H9 (cell line): ENCODE measurements around the gene NEGR1. TPM values are rescaled to one million over a fixed set of nuclear protein-coding genes. Genes with fewer than 3 reads are reported as not detected.

Experiments
- DNase-seq: peaks from one replicate; pipeline ENCODE4 v3.0.0-alpha.2; 2017
- H2AFZ ChIP-seq: one replicate; pipeline ENCODE4 v1.6.1; 2013; ENCODE audit warnings: mild to moderate bottlenecking, low read length, control low read depth, moderate library complexity
- H2AK5ac ChIP-seq: 2 replicates; pipeline ENCODE4 v1.6.1; 2013; ENCODE audit warnings: low read length, control low read depth, mixed read lengths; ENCODE audit not compliant: insufficient read length
- H2BK120ac ChIP-seq: one replicate; pipeline ENCODE4 v1.6.1; 2013; ENCODE audit warnings: low read depth, mild to moderate bottlenecking, low read length, control low read depth, inconsistent platforms; ENCODE audit not compliant: poor library complexity, severe bottlenecking
- H2BK12ac ChIP-seq: 2 replicates; pipeline ENCODE4 v1.6.1; 2013; ENCODE audit warnings: low read length, control low read depth, mixed read lengths, low read depth; ENCODE audit not compliant: insufficient read length
- H2BK15ac ChIP-seq: 2 replicates; pipeline ENCODE4 v1.6.1; 2013; ENCODE audit warnings: low read depth, low read length, control low read depth
- H2BK20ac ChIP-seq: one replicate; pipeline ENCODE4 v1.6.1; 2013; ENCODE audit warnings: low read depth, mild to moderate bottlenecking, low read length, control low read depth, inconsistent platforms; ENCODE audit not compliant: poor library complexity, severe bottlenecking
- H2BK5ac ChIP-seq: 2 replicates; pipeline ENCODE4 v1.6.1; 2013; ENCODE audit warnings: low read length, control low read depth, mixed read lengths; ENCODE audit not compliant: insufficient read length
- H3K14ac ChIP-seq: 2 replicates; pipeline ENCODE4 v1.6.1; 2013; ENCODE audit warnings: low read length, control low read depth; ENCODE audit not compliant: insufficient read depth
- H3K18ac ChIP-seq: 2 replicates; pipeline ENCODE4 v1.6.1; 2013; ENCODE audit warnings: low read depth, mild to moderate bottlenecking, mixed read lengths, low read length, control low read depth; ENCODE audit not compliant: insufficient read length
- H3K23ac ChIP-seq: 2 replicates; pipeline ENCODE4 v1.6.1; 2013; ENCODE audit warnings: low read length, control low read depth, mixed read lengths, low read depth; ENCODE audit not compliant: insufficient read length
- H3K23me2 ChIP-seq: 2 replicates; pipeline ENCODE4 v1.6.1; 2013; ENCODE audit warnings: low read depth, mild to moderate bottlenecking, mixed read lengths, low read length, control low read depth; ENCODE audit not compliant: insufficient read length, poor library complexity, severe bottlenecking
- H3K27ac ChIP-seq: 2 replicates; pipeline ENCODE4 v1.5.1; 2013; ENCODE audit warnings: low read length, control low read depth, mixed read lengths, low read depth; ENCODE audit not compliant: insufficient read length
- H3K27me3 ChIP-seq: 2 replicates; pipeline ENCODE4 v1.6.1; 2013; ENCODE audit warnings: low read length, control low read depth, inconsistent platforms; ENCODE audit not compliant: insufficient read depth
- H3K4ac ChIP-seq: 2 replicates; pipeline ENCODE4 v1.6.1; 2013; ENCODE audit warnings: low read depth, mild to moderate bottlenecking, control low read depth, inconsistent platforms, low read length, moderate library complexity
- H3K4me1 ChIP-seq: 2 replicates; pipeline ENCODE4 v1.6.1; 2013; ENCODE audit warnings: low read length, control low read depth, inconsistent platforms; ENCODE audit not compliant: insufficient read depth
- H3K4me2 ChIP-seq: 2 replicates; pipeline ENCODE4 v1.6.1; 2013; ENCODE audit warnings: low read length, control low read depth, mixed read lengths; ENCODE audit not compliant: insufficient read length, insufficient read depth
- H3K56ac ChIP-seq: 2 replicates; pipeline ENCODE4 v1.6.1; 2013; ENCODE audit warnings: low read depth, mild to moderate bottlenecking, mixed read lengths, low read length, control low read depth; ENCODE audit not compliant: insufficient read length
- H3K79me1 ChIP-seq: 2 replicates; pipeline ENCODE4 v1.6.1; 2013; ENCODE audit warnings: low read depth, mild to moderate bottlenecking, moderate library complexity, low read length, control low read depth, inconsistent platforms; ENCODE audit not compliant: insufficient read depth, poor library complexity, severe bottlenecking
- H3K79me2 ChIP-seq: 2 replicates; pipeline ENCODE4 v1.6.1; 2013; ENCODE audit warnings: low read length, control low read depth, inconsistent platforms; ENCODE audit not compliant: insufficient read depth
- H3K9ac ChIP-seq: 2 replicates; pipeline ENCODE4 v1.6.1; 2013; ENCODE audit warnings: low read length, control low read depth, mixed read lengths; ENCODE audit not compliant: insufficient read length; ENCODE audit errors: extremely low read depth
- H3K9me3 ChIP-seq: one replicate; pipeline ENCODE4 v1.6.1; 2013; ENCODE audit warnings: low read depth, low read length, inconsistent platforms; ENCODE audit not compliant: control insufficient read depth
- H3T11ph ChIP-seq: one replicate; pipeline ENCODE4 v1.6.1; 2013; ENCODE audit warnings: mild to moderate bottlenecking, low read length, control low read depth, inconsistent platforms
- H4K20me1 ChIP-seq: one replicate; pipeline ENCODE4 v1.6.1; 2013; ENCODE audit not compliant: control insufficient read depth, insufficient read length, insufficient read depth
- H4K5ac ChIP-seq: 2 replicates; pipeline ENCODE4 v1.6.1; 2013; ENCODE audit warnings: low read depth, mild to moderate bottlenecking, mixed read lengths, low read length, control low read depth; ENCODE audit not compliant: insufficient read length
- H4K8ac ChIP-seq: replicated peaks from 2 replicates; pipeline ENCODE4 v1.6.1; 2013; ENCODE audit warnings: low read length, control low read depth, mixed read lengths, low read depth; ENCODE audit not compliant: insufficient read length
- H4K91ac ChIP-seq: 2 replicates; pipeline ENCODE4 v1.6.1; 2013; ENCODE audit warnings: low read depth, mild to moderate bottlenecking, moderate library complexity, mixed read lengths, low read length, control low read depth; ENCODE audit not compliant: insufficient read length
- H3K27ac Mint-ChIP-seq, 3 experiments: 2 replicates in 2 of 3; 3 replicates in 1 of 3; pipeline ENCODE4 v1.8.0; 2020 to 2021; ENCODE audit warnings: mixed read lengths in 3 of 3, mild to moderate bottlenecking in 1 of 3, moderate library complexity in 1 of 3
- H3K27me3 Mint-ChIP-seq: 2 replicates; pipeline ENCODE4 v1.8.0; 2021; ENCODE audit warnings: low read depth, mild to moderate bottlenecking, moderate library complexity, mixed read lengths
- H3K36me3 Mint-ChIP-seq, 3 experiments: 2 replicates in 2 of 3; 3 replicates in 1 of 3; pipeline ENCODE4 v1.8.0; 2020 to 2021; ENCODE audit warnings: low read depth in 3 of 3, mixed read lengths in 3 of 3; ENCODE audit not compliant: insufficient read depth in 1 of 3
- H3K4me1 Mint-ChIP-seq, 2 experiments: 2 replicates each; pipeline ENCODE4 v1.8.0; 2020; ENCODE audit warnings: mixed read lengths in 2 of 2
- H3K4me3 Mint-ChIP-seq, 2 experiments: 2 replicates in 1 of 2; 3 replicates in 1 of 2; pipeline ENCODE4 v1.8.0; 2020 to 2021; ENCODE audit warnings: mild to moderate bottlenecking in 2 of 2, mixed read lengths in 2 of 2, moderate library complexity in 1 of 2
- H3K9me3 Mint-ChIP-seq, 2 experiments: 2 replicates in 1 of 2; 3 replicates in 1 of 2; pipeline ENCODE4 v1.8.0; 2020; ENCODE audit warnings: mild to moderate bottlenecking in 2 of 2, mixed read lengths in 2 of 2, moderate library complexity in 1 of 2
- WGBS: extraction: QIAGEN DNeasy Blood & Tissue Kit; methylation state at CpG from one replicate; pipeline ENCODE4 v1.1.7; 2013; ENCODE audit warnings: missing lambda C conversion rate, low lambda C conversion rate, mixed read lengths; ENCODE audit not compliant: insufficient read length; ENCODE audit errors: extremely low coverage; 5-methylcytosine and 5-hydroxymethylcytosine counted together
- total RNA-seq: library from RNA; stranded (reverse); gene quantifications from 2 replicates; pipeline ENCODE4 v1.2.1, GENCODE V29; 2021
- TF ChIP-seq, protein P1 (sequence below): fragments of 200-600 bp; sonication (generic); conservative IDR thresholded peaks from 3 replicates; pipeline ENCODE4 v1.8.0; 2021; ENCODE audit warnings: antibody characterized with exemption, mild to moderate bottlenecking

NEGR1 gene
- total RNA-seq, 1 experiment from 2014 or later = 0.13 TPM

DNA sequence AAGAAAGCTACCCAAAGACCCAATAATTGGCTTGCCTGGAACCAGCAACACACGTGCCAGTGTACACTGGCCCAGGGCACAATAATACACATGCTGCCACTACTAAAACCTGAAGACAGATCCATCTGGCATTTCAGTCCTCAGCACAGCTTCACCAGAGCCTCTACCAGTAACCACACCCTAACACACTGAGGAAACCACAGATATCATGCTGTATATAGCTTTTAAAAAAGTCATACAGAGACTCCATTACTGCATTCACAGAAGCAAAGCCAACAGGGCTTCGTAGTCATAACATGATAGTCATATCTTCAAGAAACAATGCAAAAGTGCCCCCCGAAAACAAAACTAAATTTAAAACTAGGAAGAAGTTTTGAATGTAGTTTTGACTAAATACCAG is 40.6 kb upstream of the NEGR1 start:
- no peak overlapping the region for H3K56ac ChIP-seq
- no peak overlapping the region for H3K23ac ChIP-seq
- H2BK15ac ChIP-seq = no peak overlapping the region
- no peak overlapping the region for H3K4ac ChIP-seq
- no peak overlapping the region for H3T11ph ChIP-seq
- no peak overlapping the region for H3K27ac ChIP-seq
- no peaks in the 10 kb centered on the region for H3K4me1 ChIP-seq
- no peak overlapping the region for H3K4me2 ChIP-seq
- DNase-seq = no peak
- H3K79me1 ChIP-seq = no peaks in the 10 kb centered on the region
- H2AFZ ChIP-seq = no peak overlapping the region
- no peak overlapping the region for H4K8ac ChIP-seq
- no peak overlapping the region for H2BK5ac ChIP-seq
- H3K9me3 ChIP-seq = no peaks in the 10 kb centered on the region
- no peak overlapping the region for H4K5ac ChIP-seq
- Mint-ChIP-seq H3K27me3 (no peaks in the 10 kb centered on the region), H3K4me3 (no peak overlapping the region), H3K9me3 (no peaks in the 10 kb centered on the region), H3K27ac (no peak overlapping the region), H3K4me1 (no peaks in the 10 kb centered on the region), H3K36me3 (no peaks in the 10 kb centered on the region)
- no peaks in the 10 kb centered on the region for H3K23me2 ChIP-seq
- H4K20me1 ChIP-seq = no peaks in the 10 kb centered on the region
- H2BK12ac ChIP-seq = no peak overlapping the region
- TF ChIP-seq, protein P1, sequence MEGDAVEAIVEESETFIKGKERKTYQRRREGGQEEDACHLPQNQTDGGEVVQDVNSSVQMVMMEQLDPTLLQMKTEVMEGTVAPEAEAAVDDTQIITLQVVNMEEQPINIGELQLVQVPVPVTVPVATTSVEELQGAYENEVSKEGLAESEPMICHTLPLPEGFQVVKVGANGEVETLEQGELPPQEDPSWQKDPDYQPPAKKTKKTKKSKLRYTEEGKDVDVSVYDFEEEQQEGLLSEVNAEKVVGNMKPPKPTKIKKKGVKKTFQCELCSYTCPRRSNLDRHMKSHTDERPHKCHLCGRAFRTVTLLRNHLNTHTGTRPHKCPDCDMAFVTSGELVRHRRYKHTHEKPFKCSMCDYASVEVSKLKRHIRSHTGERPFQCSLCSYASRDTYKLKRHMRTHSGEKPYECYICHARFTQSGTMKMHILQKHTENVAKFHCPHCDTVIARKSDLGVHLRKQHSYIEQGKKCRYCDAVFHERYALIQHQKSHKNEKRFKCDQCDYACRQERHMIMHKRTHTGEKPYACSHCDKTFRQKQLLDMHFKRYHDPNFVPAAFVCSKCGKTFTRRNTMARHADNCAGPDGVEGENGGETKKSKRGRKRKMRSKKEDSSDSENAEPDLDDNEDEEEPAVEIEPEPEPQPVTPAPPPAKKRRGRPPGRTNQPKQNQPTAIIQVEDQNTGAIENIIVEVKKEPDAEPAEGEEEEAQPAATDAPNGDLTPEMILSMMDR = no peak
- no peak overlapping the region for H2BK120ac ChIP-seq
- no peaks in the 10 kb centered on the region for H3K79me2 ChIP-seq
- WGBS = no CpG with 5 or more reads among the region's 3 CpGs
- no peak overlapping the region for H3K14ac ChIP-seq
- H3K9ac ChIP-seq = no peak overlapping the region
- H2BK20ac ChIP-seq = no peak overlapping the region
- H3K27me3 ChIP-seq = no peaks in the 10 kb centered on the region
- H2AK5ac ChIP-seq = no peak overlapping the region
- H3K18ac ChIP-seq = no peak overlapping the region
- no peak overlapping the region for H4K91ac ChIP-seq
